ENCODE results near the gene SLC6A12. TPM values are rescaled to one million over a fixed set of nuclear protein-coding genes. Genes with fewer than 3 reads are reported as not detected.

Gene SLC6A12
- total and polyA plus RNA-seq, 9 of the 15 experiments (the other 6 are each of a cell fraction or from before 2014, with no cell fraction given), result not detected

- ChIA-PET CTCF (ENCODE audit: low intra/inter-chr PET ratio) (no interaction called here), POLR2A (interaction anchor here (0.7 kb wide), 1 partner anchor 10 kb away, joined by 3 read pairs; no protein-coding TSS in a partner anchor)
- Histone ChIP-seq H3K9ac (ENCODE audit: insufficient read depth in 1 of 2, low read depth in 2 of 2, low read length in 2 of 2) (no peak overlapping the region; a peak in 1 of 4 replicates), H3K4me1 (replicated peaks in 1 of 2; ENCODE audit: control insufficient read depth in 2 of 2, insufficient read depth in 2 of 2, low read length in 2 of 2) (peaks cover 0 to 9% of the 10 kb centered on the region in 2 experiments; a peak in 2 of 5 replicates), H4K20me1 (replicated peaks; ENCODE audit: control insufficient read depth, insufficient read depth, low read length) (no peaks in the 10 kb centered on the region), H3K27ac (ENCODE audit: extremely low read depth, low read depth, low read length) (no peak overlapping the region), H3K9me1 (ENCODE audit: control insufficient read depth, insufficient read depth, low read length) (no peaks in the 10 kb centered on the region), H3K27me3 (ENCODE audit: control insufficient read depth in 2 of 2, insufficient read depth in 2 of 2, low read length in 2 of 2) (peaks cover 16 to 64% of the 10 kb centered on the region in 2 experiments), H3K4me2 (ENCODE audit: insufficient read depth, low read length) (no peak overlapping the region), H2AFZ (ENCODE audit: low read depth, low read length) (no peak overlapping the region), H3K4me3 (no peak overlapping the region), H3K79me2 (ENCODE audit: control insufficient read depth, insufficient read depth, low read length) (no peaks in the 10 kb centered on the region), H3K36me3 (ENCODE audit: control insufficient read depth, insufficient read depth, low read length) (no peaks in the 10 kb centered on the region), H3K9me3 (replicated peaks; ENCODE audit: control insufficient read depth, insufficient read depth, low read depth, low read length) (no peaks in the 10 kb centered on the region)
- DNase-seq (ENCODE audit: extremely low read depth in 1 of 4, low spot score in 3 of 4) (peak; percentile 80 to 82 (median 81)), FAIRE-seq (peak; percentile 86), ATAC-seq (peak; percentile 99)
- no TSS peak for BruUV-seq (replicated peaks)
- intact Hi-C loops (cut with micrococcal nuclease) (no loop called here), in situ Hi-C loops (cut with MboI) (no loop called here)
- 16% methylated on average over 7 of the region's 11 CpGs for WGBS (ENCODE audit: insufficient coverage, low coverage, missing lambda C conversion rate)
- TF ChIP-seq ZNF778 (CRISPR knock-in tag; IDR thresholded peaks at IDR 0.05) (no peak), HNRNPL (IDR thresholded peaks at IDR 0.05; ENCODE audit: low read depth, low read length) (no peak), LEF1 (IDR thresholded peaks at IDR 0.05) (no peak), NEUROD1 (IDR thresholded peaks at IDR 0.05; ENCODE audit: borderline replicate concordance, low read depth, low read length, partially characterized antibody) (no peak), SRSF9 (IDR thresholded peaks at IDR 0.05; ENCODE audit: borderline replicate concordance, low read depth, low read length) (no peak), ZNF263 (CRISPR knock-in tag; IDR thresholded peaks at IDR 0.05; ENCODE audit: borderline replicate concordance) (peak; percentile 55; the same call in 1 of the 2 replicates), REST (IDR thresholded peaks at IDR 0.05; ENCODE audit: borderline replicate concordance) (peak; percentile 83), REST (CRISPR knock-in tag; IDR thresholded peaks at IDR 0.05; ENCODE audit: low read depth) (no peak), ILF3 (IDR thresholded peaks at IDR 0.05; ENCODE audit: borderline replicate concordance) (no peak), RCOR1 (IDR thresholded peaks at IDR 0.05; ENCODE audit: borderline replicate concordance in 1 of 2, low read depth in 2 of 2, low read length in 2 of 2) (0 out of 4 replicates have a peak, but pooled peaks of 1 of the 2 experiments have one; percentile 56), BCL6 (CRISPR knock-in tag; IDR thresholded peaks at IDR 0.05) (no peak), ELF2 (CRISPR knock-in tag; IDR thresholded peaks at IDR 0.05) (no peak), GATA2 (CRISPR knock-in tag; IDR thresholded peaks at IDR 0.05) (no peak), BRD9 (IDR thresholded peaks at IDR 0.05; ENCODE audit: low read depth, partially characterized antibody) (no peak), PRMT5 (CRISPR knock-in tag; IDR thresholded peaks at IDR 0.05) (no peak), ASH1L (IDR thresholded peaks at IDR 0.05; ENCODE audit: borderline replicate concordance, low read depth, partially characterized antibody) (no peak)
Measured at GRCh38 chr12:153080-153746, 60.7 kb downstream of the SLC6A12 start.
